HT-29 (cell line): Measurements from ENCODE around the gene TSPAN31. TPM values are rescaled to one million over a fixed set of nuclear protein-coding genes. Genes with fewer than 3 reads are reported as not detected.
A peak's percentile ranks its signal among the peaks of the same experiment; 100 is the strongest.

Experiments
- DNase-seq: peaks from one replicate; pipeline ENCODE4 v3.0.0-alpha.2; 2015; ENCODE audit warnings: low spot score
- total RNA-seq: library from RNA; depleted of rRNA; stranded (reverse); fragments of >200 nt; shearing (Covaris generic); gene quantifications from 2 replicates; pipeline ENCODE4 v1.2.3, GENCODE V29; 2014; rRNA removed

The TSPAN31 gene
- total RNA-seq, 1 experiment from 2014 or later, result 35.0 TPM

DNA sequence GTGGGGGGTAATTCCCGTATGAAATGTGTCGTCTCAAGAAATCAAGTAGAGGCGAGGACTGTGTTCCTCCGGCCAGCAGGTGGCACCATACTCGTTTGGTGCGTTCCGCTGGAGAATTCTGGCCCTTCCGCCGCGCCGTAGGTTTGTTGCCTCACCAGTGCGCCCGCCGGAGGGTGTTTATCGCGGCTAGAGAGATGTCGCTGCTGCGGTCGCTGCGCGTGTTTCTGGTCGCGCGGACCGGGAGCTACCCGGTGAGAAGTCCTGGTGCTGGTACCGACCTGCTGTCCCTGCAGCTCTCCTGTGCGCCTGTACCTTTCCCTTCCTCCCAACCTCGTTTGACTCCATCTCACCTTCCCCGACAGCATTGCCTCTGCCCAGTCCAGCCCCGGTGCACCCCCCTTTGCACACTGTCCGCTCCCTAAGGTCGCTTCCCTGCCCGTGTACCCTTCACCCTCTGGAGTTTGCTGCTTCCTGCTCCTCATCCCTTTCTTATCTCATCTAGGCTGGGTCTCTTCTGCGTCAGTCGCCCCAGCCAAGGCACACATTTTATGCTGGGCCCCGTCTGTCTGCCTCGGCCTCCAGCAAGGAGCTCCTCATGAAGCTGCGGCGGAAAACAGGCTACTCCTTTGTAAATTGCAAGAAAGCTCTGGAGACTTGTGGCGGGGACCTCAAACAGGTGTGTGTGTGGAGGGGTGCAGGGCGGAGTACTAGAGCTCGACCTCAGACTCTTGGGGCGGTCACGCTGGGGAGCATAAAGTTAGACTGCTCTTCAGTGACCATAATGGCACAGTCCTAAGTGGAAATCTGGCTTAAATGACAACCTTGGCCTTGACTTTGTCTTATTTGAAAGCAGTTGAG is 38.0 kb downstream of the TSPAN31 start, which contains the start of gene TSFM:
Gene TSFM, plus strand, starts transcription at position 180 of the 858 bp plus-strand sequence. Its CDS starts 15 bp downstream, at position 195.
- DNase-seq, result peak; percentile 96

DNA sequence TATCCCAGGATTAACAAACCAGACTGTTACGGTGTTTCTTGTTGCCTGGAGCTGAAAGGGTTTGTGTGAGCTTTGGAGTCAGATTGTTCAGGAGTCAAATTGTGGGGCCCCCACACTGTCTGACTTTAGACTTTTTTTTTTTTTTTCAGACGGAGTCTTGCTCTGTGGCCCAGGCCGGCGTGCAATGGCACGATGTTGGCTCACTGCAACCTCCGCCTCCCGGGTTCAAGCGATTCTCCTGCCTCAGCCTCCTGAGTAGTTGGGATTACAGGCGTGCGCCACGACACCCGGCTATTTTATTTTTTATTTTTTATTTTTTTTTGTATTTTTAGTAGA is 38.6 kb downstream of the TSPAN31 start:
- no peak for DNase-seq

DNA sequence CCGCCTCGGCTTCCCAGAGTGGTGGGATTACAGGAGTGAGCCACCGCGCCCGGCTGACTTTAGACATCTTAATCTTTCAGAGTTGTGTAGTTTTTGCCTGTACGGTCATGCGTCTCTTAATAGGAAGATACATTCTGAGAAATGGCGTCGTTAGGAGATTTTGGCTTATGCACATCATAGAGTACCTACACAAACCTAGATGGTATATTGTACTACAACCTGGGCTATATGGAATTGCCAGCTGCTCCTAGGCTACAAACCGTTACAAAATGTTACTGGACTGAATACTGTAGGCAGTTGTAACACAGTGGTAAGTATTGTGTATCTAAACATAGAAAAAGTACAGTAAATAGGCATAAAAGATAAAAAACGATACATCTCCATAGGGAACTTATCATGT is 39.0 kb downstream of the TSPAN31 start:
- DNase-seq, result no peak

DNA sequence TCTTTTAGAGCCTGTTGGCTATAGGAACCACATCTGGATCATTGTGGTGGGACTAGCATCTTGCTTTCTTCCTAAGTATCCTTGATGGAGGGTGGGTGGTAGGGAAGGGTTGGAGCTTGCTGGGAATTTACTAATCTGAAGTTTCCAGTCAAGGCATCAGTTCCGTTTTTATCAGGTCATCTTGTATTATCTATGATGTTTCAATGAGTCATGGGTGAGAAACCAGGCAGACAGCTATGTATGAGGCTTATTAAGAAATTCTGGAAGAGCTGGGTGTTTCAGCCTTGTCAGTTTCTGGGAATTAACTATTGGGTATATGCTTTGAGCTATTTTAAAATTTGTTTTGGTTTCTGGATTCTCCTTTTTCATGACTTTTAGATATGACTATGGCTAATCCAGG is 49.1 kb downstream of the TSPAN31 start:
- DNase-seq, result no peak

DNA sequence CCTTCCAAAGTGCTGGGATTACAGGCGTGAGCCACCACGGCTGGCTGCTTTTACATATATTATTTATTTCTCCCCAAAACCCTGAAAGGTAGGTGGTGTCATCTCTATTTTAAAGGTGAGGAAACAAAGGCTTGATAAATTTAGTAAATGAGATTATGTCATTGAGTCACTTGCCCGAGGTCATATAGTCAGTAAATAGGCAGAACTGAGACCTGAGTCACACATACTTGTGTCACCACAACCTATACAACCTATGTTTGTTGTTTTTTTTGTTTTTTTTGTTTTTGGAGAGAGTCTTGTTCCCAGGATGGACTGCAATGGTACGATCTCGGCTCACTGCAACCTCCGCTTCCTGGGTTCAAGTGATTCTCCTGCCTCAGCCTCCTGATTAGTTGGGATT is 50.5 kb downstream of the TSPAN31 start:
- DNase-seq, result no peak

DNA sequence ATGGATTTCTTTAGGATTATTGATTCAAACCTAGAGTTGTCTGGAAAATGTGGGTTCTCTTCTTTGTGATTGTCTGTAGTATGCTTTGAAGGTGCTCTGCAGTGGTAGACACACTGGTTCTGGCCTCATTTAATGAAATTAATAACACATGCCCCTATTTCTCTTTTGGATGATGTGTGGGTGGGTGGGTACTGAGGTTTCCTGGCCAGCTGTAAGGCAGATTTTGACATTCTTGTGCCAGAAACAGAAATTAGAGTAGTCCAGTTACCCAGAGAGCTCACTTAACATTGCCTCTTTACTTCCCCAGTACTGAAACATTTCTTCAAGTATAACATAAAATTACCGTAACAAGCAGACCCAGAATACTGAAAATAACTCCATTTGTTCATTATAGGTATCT is 52.2 kb downstream of the TSPAN31 start:
- no peak for DNase-seq

DNA sequence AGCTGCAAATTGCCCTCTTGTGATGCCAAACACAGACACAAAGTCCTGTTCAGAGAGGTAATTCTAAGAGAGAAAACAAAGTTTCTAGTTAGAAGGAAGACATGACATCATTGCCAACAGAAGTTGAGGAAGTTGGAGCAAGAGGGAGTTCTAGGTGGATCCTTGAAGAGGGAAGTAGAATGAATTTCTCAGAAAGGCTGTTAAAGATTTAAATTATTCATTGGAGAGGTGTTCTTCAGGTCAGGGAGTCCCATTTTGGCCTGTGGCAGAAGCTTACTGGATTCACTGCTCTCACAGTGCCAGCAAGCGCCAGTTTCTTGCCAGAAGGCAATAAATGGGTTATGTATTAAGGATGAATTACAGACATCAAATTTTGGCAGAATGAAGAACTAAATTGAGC is 53.1 kb downstream of the TSPAN31 start:
- no peak for DNase-seq

Other genes with a start within 250 kb of the TSPAN31 start
- 26.9 and 39.0 TPM in 2 replicates for gene DDIT3, start 224.5 kb upstream of the TSPAN31 start, total RNA-seq
- 18.0 and 23.0 TPM in 2 replicates for gene MBD6, start 222.2 kb upstream of the TSPAN31 start, total RNA-seq
- 58.6 and 62.3 TPM in 2 replicates for gene DCTN2, start 197.8 kb upstream of the TSPAN31 start, total RNA-seq
- not detected in 2 replicates for gene KIF5A, start 195.0 kb upstream of the TSPAN31 start, total RNA-seq
- 30.8 and 37.2 TPM in 2 replicates for gene PIP4K2C, start 153.8 kb upstream of the TSPAN31 start, total RNA-seq
- not detected in 2 replicates for gene DTX3, start 140.2 kb upstream of the TSPAN31 start, total RNA-seq
- 0.25 TPM in 1 of 2 replicates, not detected in the other for gene ARHGEF25, start 133.6 kb upstream of the TSPAN31 start, total RNA-seq
- 3.1 and 5.8 TPM in 2 replicates for gene B4GALNT1, start 111.8 kb upstream of the TSPAN31 start, total RNA-seq
- 94.5 and 105 TPM in 2 replicates for gene OS9, start 50.9 kb upstream of the TSPAN31 start, total RNA-seq
- 1.9 and 4.0 TPM in 2 replicates for gene AGAP2, start 6.3 kb upstream of the TSPAN31 start, total RNA-seq
- gene CDK4, start 7.3 kb downstream of the TSPAN31 start, total RNA-seq, result 310 and 345 TPM in 2 replicates
- gene MARCHF9, start 10.1 kb downstream of the TSPAN31 start, total RNA-seq, result 9.4 and 12.3 TPM in 2 replicates
- gene CYP27B1, start 22.0 kb downstream of the TSPAN31 start, total RNA-seq, result 7.0 and 11.0 TPM in 2 replicates
- gene METTL1, start 27.1 kb downstream of the TSPAN31 start, total RNA-seq, result 25.7 and 34.0 TPM in 2 replicates
- gene EEF1AKMT3, start 27.6 kb downstream of the TSPAN31 start, total RNA-seq, result 1.1 and 6.9 TPM in 2 replicates
- 60.6 and 63.6 TPM in 2 replicates for gene TSFM, start 37.7 kb downstream of the TSPAN31 start, total RNA-seq
- 0.73 and 1.5 TPM in 2 replicates for gene AVIL, start 73.7 kb downstream of the TSPAN31 start, total RNA-seq
- gene CTDSP2, start 101.7 kb downstream of the TSPAN31 start, total RNA-seq, result 38.5 and 40.7 TPM in 2 replicates
- gene ATP23, start 196.5 kb downstream of the TSPAN31 start, total RNA-seq, result 2.1 and 3.6 TPM in 2 replicates